HepG2 (cell line): ENCODE results near the gene LIMK2. TPM values are rescaled to one million over a fixed set of nuclear protein-coding genes. Genes with fewer than 3 reads are reported as not detected.
A peak's percentile ranks its signal among the peaks of the same experiment; 100 is the strongest.

Experiments used
- ARID2 ChIP-seq: sonication (generic); formaldehyde crosslinking; IDR thresholded peaks from 2 replicates; pipeline ENCODE4 v1.8.1; 2022; ENCODE audit warnings: mild to moderate bottlenecking, missing genetic modification reagents, borderline replicate concordance
- ARID5B ChIP-seq: IDR thresholded peaks from 2 replicates; pipeline ENCODE4 v1.4.0; 2020; ENCODE audit warnings: mild to moderate bottlenecking, missing genetic modification reagents
- CREB1 ChIP-seq, 2 experiments: fragments of 450-650 bp in 1 of 2; IDR thresholded peaks; 2 replicates each; pipeline ENCODE4 v1.6.1; 2016 to 2017; ENCODE audit warnings: control low read depth in 1 of 2, mild to moderate bottlenecking in 1 of 2, missing compliant biosample characterization in 1 of 2, missing genetic modification characterization in 1 of 2
- FOXJ3 ChIP-seq: sonication (generic); formaldehyde crosslinking; IDR thresholded peaks from 2 replicates; pipeline ENCODE4 v1.4.0; 2020; ENCODE audit warnings: missing genetic modification reagents, mild to moderate bottlenecking, borderline replicate concordance
- GMEB1 ChIP-seq: sonication (generic); formaldehyde crosslinking; IDR thresholded peaks from 2 replicates; pipeline ENCODE4 v1.5.1; 2020; ENCODE audit warnings: missing genetic modification reagents, mild to moderate bottlenecking, borderline replicate concordance
- HDAC2 ChIP-seq: sonication (generic); formaldehyde crosslinking; IDR thresholded peaks from 2 replicates; pipeline ENCODE4 v1.4.0; 2020; ENCODE audit warnings: missing genetic modification reagents
- HMGXB3 ChIP-seq: sonication (generic); formaldehyde crosslinking; IDR thresholded peaks from 2 replicates; pipeline ENCODE4 v1.4.0; 2020; ENCODE audit warnings: missing genetic modification reagents, borderline replicate concordance
- MED1 ChIP-seq: sonication (generic); formaldehyde crosslinking; IDR thresholded peaks from 2 replicates; pipeline ENCODE4 v1.4.0; 2020; ENCODE audit warnings: missing genetic modification reagents
- RFXAP ChIP-seq: sonication (generic); formaldehyde crosslinking; IDR thresholded peaks from 2 replicates; pipeline ENCODE4 v1.4.0; 2020; ENCODE audit warnings: missing genetic modification reagents, borderline replicate concordance
- TFAP4 ChIP-seq: sonication (generic); IDR thresholded peaks from 2 replicates; pipeline ENCODE4 v1.6.1; 2016; ENCODE audit warnings: low read depth, borderline replicate concordance
- ZBTB25 ChIP-seq: IDR thresholded peaks from 2 replicates; pipeline ENCODE4 v1.6.1; 2018; ENCODE audit warnings: missing genetic modification reagents
- ZFYVE20 ChIP-seq: sonication (generic); formaldehyde crosslinking; IDR thresholded peaks from 2 replicates; pipeline ENCODE4 v1.8.0; 2023; ENCODE audit warnings: low read depth, mild to moderate bottlenecking, moderate library complexity, missing genetic modification reagents, borderline replicate concordance
- ZKSCAN1 ChIP-seq: fragments of 150-350 bp; IDR thresholded peaks from 2 replicates; pipeline ENCODE4 v1.6.1; 2014; ENCODE audit warnings: low read length
- ZNF224 ChIP-seq: sonication (generic); formaldehyde crosslinking; IDR thresholded peaks from 2 replicates; pipeline ENCODE4 v1.5.0; 2020; ENCODE audit warnings: mild to moderate bottlenecking, missing genetic modification reagents
- ZNF484 ChIP-seq: sonication (generic); formaldehyde crosslinking; IDR thresholded peaks from 2 replicates; pipeline ENCODE4 v1.5.1; 2020; ENCODE audit warnings: mild to moderate bottlenecking, low read depth, missing genetic modification reagents, borderline replicate concordance
- ZNF792 ChIP-seq: IDR thresholded peaks from 2 replicates; pipeline ENCODE4 v1.6.1; 2016
- polyA plus RNA-seq, 8 experiments: library from polyadenylated mRNA; depleted of rRNA in 3 of 8; stranded (reverse) in 7 of 8; unstranded in 1 of 8; fragments of >200 nt; fragmentation: Illumina TruSeq in 4 of 8; extraction: Trizol in 4 of 8; gene quantifications; 2 replicates each; pipeline versions ENCODE4 v1.2.1 to v1.2.3, GENCODE V29; 2011 to 2016; ENCODE audit warnings: low read depth in 4 of 8, missing spikeins in 1 of 8, mixed read lengths in 1 of 8; ENCODE audit not compliant: insufficient read depth in 1 of 8
- total RNA-seq, 5 experiments: library from RNA; depleted of rRNA; stranded (reverse); fragments of >200 nt; fragmentation: Illumina TruSeq; extraction: Trizol; gene quantifications; 2 replicates each; pipeline ENCODE4 v1.2.3, GENCODE V29; 2016; ENCODE audit warnings: low read depth in 1 of 5

The LIMK2 gene
- total and polyA plus RNA-seq, 2 of the 13 experiments (the other 11 are each of a cell fraction or from before 2014, with no cell fraction given), result 20.9 to 29.8 TPM

DNA sequence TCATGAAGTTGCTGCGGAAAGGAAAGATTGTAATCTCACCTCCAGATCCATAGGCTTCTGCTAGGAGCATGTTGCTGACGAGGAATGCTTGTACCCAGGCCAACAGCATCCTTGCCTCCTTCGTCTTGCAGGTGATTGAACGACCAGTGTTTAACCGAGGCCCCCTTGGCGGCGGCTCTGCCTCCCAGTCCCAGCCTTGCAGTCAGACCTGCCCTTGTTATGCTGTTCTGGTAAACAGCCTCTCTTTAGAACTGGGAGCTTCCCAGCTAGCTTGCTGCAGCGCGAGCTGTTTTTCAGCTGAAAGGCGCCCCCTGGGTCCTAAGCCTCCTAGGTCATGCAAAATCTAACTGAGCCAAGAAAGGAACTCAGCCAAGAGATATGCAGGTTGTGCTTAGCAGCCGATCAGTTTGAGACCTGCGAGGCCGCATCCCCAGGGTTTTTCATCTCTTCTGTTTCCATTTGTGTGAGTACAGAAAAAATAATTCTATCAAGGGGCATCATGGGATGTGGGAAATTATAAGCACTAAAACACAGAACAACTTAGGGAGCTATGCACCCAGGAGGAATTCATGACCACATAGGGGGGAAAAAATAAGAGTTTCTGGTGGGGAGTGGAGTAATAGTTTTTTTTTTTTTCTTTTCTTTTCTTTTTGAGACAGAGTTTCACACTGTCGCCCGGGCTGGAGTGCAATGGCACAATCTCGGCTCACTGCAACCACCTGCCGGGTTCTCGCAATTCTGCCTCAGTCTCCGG lies 80.3 kb downstream of the LIMK2 start, which contains the start of gene PIK3IP1 (continued):
- TF ChIP-seq HMGXB3, result peak; percentile 60; the same call in 1 of the 2 replicates
- no peak for TF ChIP-seq ZNF484
- TF ChIP-seq ARID5B (CRISPR knock-in tag), result peak; percentile 37; the same call in 1 of the 2 replicates
- no peak for TF ChIP-seq CREB1 (IDR thresholded peaks at IDR 0.05)
- TF ChIP-seq CREB1 (CRISPR knock-in tag; IDR thresholded peaks at IDR 0.05), result 0 out of 2 replicates have a peak, but pooled peaks have one; percentile 14
- TF ChIP-seq ARID2 (CRISPR knock-in tag), result 0 out of 2 replicates have a peak, but pooled peaks have one; percentile 64
- peak; percentile 52 for TF ChIP-seq HDAC2 (CRISPR knock-in tag)
- peak; percentile 74; the same call in 1 of the 2 replicates for TF ChIP-seq ZNF792
- TF ChIP-seq TFAP4, result peak; percentile 71; the same call in 1 of the 2 replicates
- peak; percentile 41; the same call in 1 of the 2 replicates for TF ChIP-seq GMEB1
- peak; percentile 90 for TF ChIP-seq RFXAP (CRISPR knock-in tag)
- peak; percentile 49; the same call in 1 of the 2 replicates for TF ChIP-seq ZBTB25 (CRISPR knock-in tag)
- TF ChIP-seq ZFYVE20, result no peak
- TF ChIP-seq FOXJ3 (CRISPR knock-in tag), result peak; percentile 85
- peak; percentile 74 for TF ChIP-seq MED1 (CRISPR knock-in tag)
- TF ChIP-seq ZNF224 (CRISPR knock-in tag), result no peak
- no peak for TF ChIP-seq ZKSCAN1
